Thoracic aorta (tissue), 2 donors: ENCODE measurements around the gene SPPL2B. TPM values are rescaled to one million over a fixed set of nuclear protein-coding genes. Genes with fewer than 3 reads are reported as not detected.

ENCODE experiments used
- ATAC-seq: fragments of 150-250 bp; one replicate; pipeline ENCODE4 v1.8.0; 2017; ENCODE audit warnings: low read depth; ENCODE audit not compliant: insufficient number of reproducible peaks, low FRiP score
- DNase-seq: peaks from one replicate; pipeline ENCODE4 v3.0.0-alpha.2; 2020; ENCODE audit warnings: low spot score
- H3K27ac ChIP-seq, 2 donors: fragments of 200-600 bp; sonication (generic); 1 replicate in 1 of 2; 2 replicates in 1 of 2; pipeline ENCODE4 v1.5.1; 2016; ENCODE audit warnings: mild to moderate bottlenecking in 2 of 2, moderate library complexity in 2 of 2
- H3K27me3 ChIP-seq: fragments of 200-600 bp; sonication (generic); replicated peaks from 2 replicates; pipeline ENCODE4 v1.6.0; 2016; ENCODE audit warnings: mild to moderate bottlenecking; ENCODE audit not compliant: insufficient read depth
- H3K36me3 ChIP-seq: fragments of 200-600 bp; sonication (generic); one replicate; pipeline ENCODE4 v1.5.1; 2016
- H3K4me1 ChIP-seq, 2 donors: fragments of 200-600 bp; sonication (generic); 1 replicate in 1 of 2; 2 replicates in 1 of 2; pipeline versions ENCODE4 v1.5.1 to v1.6.0; 2016; ENCODE audit warnings: low read depth in 2 of 2, mild to moderate bottlenecking in 1 of 2; ENCODE audit not compliant: control insufficient read depth in 1 of 2
- H3K4me3 ChIP-seq: fragments of 200-600 bp; sonication (generic); 2 replicates; pipeline ENCODE4 v1.5.1; 2016; ENCODE audit warnings: mild to moderate bottlenecking
- H3K9me3 ChIP-seq: fragments of 200-600 bp; sonication (generic); 2 replicates; pipeline ENCODE4 v1.5.1; 2016
- CTCF ChIP-seq: fragments of 200-600 bp; sonication (generic); IDR thresholded peaks from one replicate; pipeline ENCODE4 v1.5.1; 2019; ENCODE audit warnings: antibody characterized with exemption
- total RNA-seq, 2 donors: library from RNA; depleted of rRNA; stranded (reverse); fragments of >200 nt; gene quantifications; one replicate each; pipeline versions ENCODE4 v1.1.0 to v1.2.3, GENCODE V29; 2016

Gene SPPL2B
- total RNA-seq, 2 donors from 2014 or later = 55.8 to 60.0 TPM

- no peak for DNase-seq
- no peak for TF ChIP-seq CTCF
- ATAC-seq = no peak
- no peak overlapping the region for H3K27ac ChIP-seq
- H3K27me3 ChIP-seq = no peaks in the 10 kb centered on the region
- peaks cover 0 to 6% of the 10 kb centered on the region in 2 donors for H3K4me1 ChIP-seq
- no peaks in the 10 kb centered on the region for H3K9me3 ChIP-seq
- no peak overlapping the region for H3K4me3 ChIP-seq
- no peaks in the 10 kb centered on the region for H3K36me3 ChIP-seq
These were observed 70.3 kb downstream of the SPPL2B start for GRCh38 chr19:2398735-2399305.

GRCh38 chr19:2399582-2399981, 71.1 kb downstream of the SPPL2B start:
- DNase-seq (no peak), ATAC-seq (no peak)
- TF ChIP-seq CTCF = no peak
- Histone ChIP-seq H3K4me1 (peaks cover 0 to 3% of the 10 kb centered on the region in 2 donors), H3K27me3 (no peaks in the 10 kb centered on the region), H3K27ac (no peak overlapping the region), H3K4me3 (no peak overlapping the region), H3K9me3 (peaks cover 3% of the 10 kb centered on the region), H3K36me3 (no peaks in the 10 kb centered on the region)

Other genes starting within 250 kb of the SPPL2B start
- 10 to 100 TPM; 37.8 to 50.9 TPM for gene MOB3A, start 232.4 kb upstream of the SPPL2B start, total RNA-seq
- gene IZUMO4, start 231.8 kb upstream of the SPPL2B start, total RNA-seq = 1 to 10 TPM; 3.1 to 6.1 TPM
- 100 to 1,000 TPM in 1 of 2 donors, 10 to 100 TPM in 1; 81.4 to 116 TPM for gene AP3D1, start 177.1 kb upstream of the SPPL2B start, total RNA-seq
- gene DOT1L, start 164.8 kb upstream of the SPPL2B start, total RNA-seq = 10 to 100 TPM; 12.3 to 33.4 TPM
- gene PLEKHJ1, start 92.4 kb upstream of the SPPL2B start, total RNA-seq = 10 to 100 TPM; 26.3 to 46.2 TPM
- 10 to 100 TPM; 23.8 to 43.7 TPM for gene SF3A2, start 91.9 kb upstream of the SPPL2B start, total RNA-seq
- under 1 TPM; 0.92 to 0.95 TPM for gene AMH, start 79.4 kb upstream of the SPPL2B start, total RNA-seq
- not detected for gene JSRP1, start 72.3 kb upstream of the SPPL2B start, total RNA-seq
- gene PEAK3, start 46.5 kb upstream of the SPPL2B start, total RNA-seq = 1 to 10 TPM; 1.2 to 3.0 TPM
- under 1 TPM in 1 of 2 donors, not detected in 1; 0.27 TPM for gene LINGO3, start 20.5 kb upstream of the SPPL2B start, total RNA-seq
- gene LSM7, start 98 bp upstream of the SPPL2B start, total RNA-seq = 10 to 100 TPM; 35.5 to 38.8 TPM
- under 1 TPM; 0.42 to 0.54 TPM for gene TMPRSS9, start 31.6 kb downstream of the SPPL2B start, total RNA-seq
- 10 to 100 TPM; 19.4 to 23.4 TPM for gene TIMM13, start 98.9 kb downstream of the SPPL2B start, total RNA-seq
- 10 to 100 TPM; 23.6 to 43.3 TPM for gene LMNB2, start 128.3 kb downstream of the SPPL2B start, total RNA-seq
- 100 to 1,000 TPM; 430 to 498 TPM for gene GADD45B, start 147.4 kb downstream of the SPPL2B start, total RNA-seq